ENCODE results near the gene RNF113B.

GRCh38 chr13:98189841-98190505, 12.9 kb upstream of the RNF113B start:
- TF ChIP-seq, protein P1, sequence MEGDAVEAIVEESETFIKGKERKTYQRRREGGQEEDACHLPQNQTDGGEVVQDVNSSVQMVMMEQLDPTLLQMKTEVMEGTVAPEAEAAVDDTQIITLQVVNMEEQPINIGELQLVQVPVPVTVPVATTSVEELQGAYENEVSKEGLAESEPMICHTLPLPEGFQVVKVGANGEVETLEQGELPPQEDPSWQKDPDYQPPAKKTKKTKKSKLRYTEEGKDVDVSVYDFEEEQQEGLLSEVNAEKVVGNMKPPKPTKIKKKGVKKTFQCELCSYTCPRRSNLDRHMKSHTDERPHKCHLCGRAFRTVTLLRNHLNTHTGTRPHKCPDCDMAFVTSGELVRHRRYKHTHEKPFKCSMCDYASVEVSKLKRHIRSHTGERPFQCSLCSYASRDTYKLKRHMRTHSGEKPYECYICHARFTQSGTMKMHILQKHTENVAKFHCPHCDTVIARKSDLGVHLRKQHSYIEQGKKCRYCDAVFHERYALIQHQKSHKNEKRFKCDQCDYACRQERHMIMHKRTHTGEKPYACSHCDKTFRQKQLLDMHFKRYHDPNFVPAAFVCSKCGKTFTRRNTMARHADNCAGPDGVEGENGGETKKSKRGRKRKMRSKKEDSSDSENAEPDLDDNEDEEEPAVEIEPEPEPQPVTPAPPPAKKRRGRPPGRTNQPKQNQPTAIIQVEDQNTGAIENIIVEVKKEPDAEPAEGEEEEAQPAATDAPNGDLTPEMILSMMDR (IDR thresholded peaks at IDR 0.05) = no peak
- TF ChIP-seq EZH2 (IDR thresholded peaks at IDR 0.05; ENCODE audit: borderline replicate concordance, insufficient read depth, low read depth, low read length, poor library complexity, severe bottlenecking) = no peak

Measured in B cell (primary cell).